Parathyroid adenoma (tissue), 2 donors: ENCODE data around the gene PHYHD1.

ENCODE experiments used
- H2AFZ ChIP-seq: fragments of 300-600 bp; sonication (generic); one replicate; pipeline ENCODE4 v1.7.0; 2017; ENCODE audit warnings: antibody characterized with exemption, mild to moderate bottlenecking
- H3K27ac ChIP-seq: fragments of 300-600 bp; sonication (generic); one replicate; pipeline ENCODE4 v1.7.0; 2017
- H3K27me3 ChIP-seq: fragments of 300-600 bp; sonication (generic); one replicate; pipeline ENCODE4 v1.7.0; 2017; ENCODE audit warnings: low read length; ENCODE audit not compliant: control insufficient read depth, insufficient read depth
- H3K36me3 ChIP-seq: fragments of 300-600 bp; sonication (generic); one replicate; pipeline ENCODE4 v1.7.0; 2017; ENCODE audit warnings: low read length; ENCODE audit not compliant: control insufficient read depth, insufficient read depth
- H3K4me1 ChIP-seq: fragments of 300-600 bp; sonication (generic); one replicate; pipeline ENCODE4 v1.7.0; 2017; ENCODE audit warnings: control low read depth
- H3K4me2 ChIP-seq: fragments of 300-600 bp; sonication (generic); one replicate; pipeline ENCODE4 v1.7.0; 2017; ENCODE audit warnings: low read length
- H3K4me3 ChIP-seq: fragments of 300-600 bp; sonication (generic); one replicate; pipeline ENCODE4 v1.7.0; 2017; ENCODE audit warnings: low read depth, low read length
- H3K79me2 ChIP-seq: fragments of 300-600 bp; sonication (generic); one replicate; pipeline ENCODE4 v1.7.0; 2017; ENCODE audit warnings: control low read depth
- H3K9ac ChIP-seq: fragments of 300-600 bp; sonication (generic); one replicate; pipeline ENCODE4 v1.7.0; 2017; ENCODE audit warnings: mild to moderate bottlenecking
- H3K9me3 ChIP-seq: fragments of 300-600 bp; sonication (generic); one replicate; pipeline ENCODE4 v1.7.0; 2017; ENCODE audit warnings: low read length; ENCODE audit not compliant: control insufficient read depth
- CTCF ChIP-seq: fragments of 300-600 bp; sonication (generic); IDR thresholded peaks from one replicate; pipeline ENCODE4 v1.7.0; 2017; ENCODE audit warnings: antibody characterized with exemption, mild to moderate bottlenecking
- donor health status: primary hyperparathyroidism.

PHYHD1 gene

DNA sequence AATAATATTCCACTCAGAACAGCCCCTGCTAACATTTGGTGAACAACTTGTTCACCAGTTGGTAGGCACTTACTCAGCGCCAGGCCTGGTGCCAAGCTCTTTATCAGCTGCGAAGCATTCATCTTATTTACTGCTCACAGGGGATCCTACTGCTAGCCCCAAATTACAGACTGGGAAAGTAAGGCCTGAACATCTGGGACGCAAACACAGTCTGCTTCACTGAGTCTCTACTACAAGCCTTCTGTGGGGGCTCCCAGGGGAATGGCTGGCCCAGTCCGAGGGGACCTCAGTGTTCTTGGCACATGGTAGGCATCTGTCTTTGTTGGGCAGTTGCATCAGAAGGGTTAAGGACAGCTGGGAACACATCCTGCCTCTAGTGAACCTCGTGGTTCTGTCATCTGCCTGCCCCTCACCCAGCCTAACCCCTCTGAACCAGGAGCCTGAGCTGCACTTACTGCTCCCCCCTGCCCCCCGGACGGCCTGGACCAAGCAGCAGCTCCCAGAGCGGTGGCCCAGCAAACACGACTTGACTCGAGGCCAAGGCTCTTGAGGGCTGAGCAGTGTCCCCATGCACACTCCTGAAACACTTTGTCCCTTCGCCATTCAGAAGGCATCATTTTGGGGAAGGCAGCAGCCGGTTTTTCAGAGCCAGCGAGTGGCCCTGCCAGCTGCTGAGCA lies at the start of gene PHYHD1:
Gene PHYHD1 (plus strand): TSS at position 602 of the 678 bp plus-strand sequence. CDS start 1,342 bp downstream, outside the sequence.
- no peaks in the 10 kb centered on the region for H3K4me1 ChIP-seq

GRCh38 chr9:128877852-128878251 lies 42.9 kb upstream of the PHYHD1 start:
- H3K27ac ChIP-seq: no peak overlapping the region
- TF ChIP-seq CTCF: no peak
- H3K9me3 ChIP-seq: no peaks in the 10 kb centered on the region
- H3K27me3 ChIP-seq: no peaks in the 10 kb centered on the region
- H3K79me2 ChIP-seq: peaks cover 4% of the 10 kb centered on the region
- H3K4me3 ChIP-seq: no peak overlapping the region
- H3K4me1 ChIP-seq: no peaks in the 10 kb centered on the region
- no peak overlapping the region for H3K4me2 ChIP-seq
- H2AFZ ChIP-seq: no peak overlapping the region
- H3K36me3 ChIP-seq: no peaks in the 10 kb centered on the region
- no peak overlapping the region for H3K9ac ChIP-seq

More for the DNA sequence above, at the start of gene PHYHD1:
- H2AFZ ChIP-seq: peak within 1 kb of the TSS; percentile 83
- no peaks in the 10 kb centered on the region for H3K79me2 ChIP-seq
- H3K27ac ChIP-seq: peak within 1 kb of the TSS; percentile 60
- no peak within 1 kb of the TSS for H3K9ac ChIP-seq
- no peaks in the 10 kb centered on the region for H3K9me3 ChIP-seq
- H3K4me2 ChIP-seq: peak within 1 kb of the TSS; percentile 73
- peak within 1 kb of the TSS; percentile 5 for H3K4me3 ChIP-seq
- no peaks in the 10 kb centered on the region for H3K36me3 ChIP-seq
- H3K27me3 ChIP-seq: no peaks in the 10 kb centered on the region
- no peak for TF ChIP-seq CTCF

DNA sequence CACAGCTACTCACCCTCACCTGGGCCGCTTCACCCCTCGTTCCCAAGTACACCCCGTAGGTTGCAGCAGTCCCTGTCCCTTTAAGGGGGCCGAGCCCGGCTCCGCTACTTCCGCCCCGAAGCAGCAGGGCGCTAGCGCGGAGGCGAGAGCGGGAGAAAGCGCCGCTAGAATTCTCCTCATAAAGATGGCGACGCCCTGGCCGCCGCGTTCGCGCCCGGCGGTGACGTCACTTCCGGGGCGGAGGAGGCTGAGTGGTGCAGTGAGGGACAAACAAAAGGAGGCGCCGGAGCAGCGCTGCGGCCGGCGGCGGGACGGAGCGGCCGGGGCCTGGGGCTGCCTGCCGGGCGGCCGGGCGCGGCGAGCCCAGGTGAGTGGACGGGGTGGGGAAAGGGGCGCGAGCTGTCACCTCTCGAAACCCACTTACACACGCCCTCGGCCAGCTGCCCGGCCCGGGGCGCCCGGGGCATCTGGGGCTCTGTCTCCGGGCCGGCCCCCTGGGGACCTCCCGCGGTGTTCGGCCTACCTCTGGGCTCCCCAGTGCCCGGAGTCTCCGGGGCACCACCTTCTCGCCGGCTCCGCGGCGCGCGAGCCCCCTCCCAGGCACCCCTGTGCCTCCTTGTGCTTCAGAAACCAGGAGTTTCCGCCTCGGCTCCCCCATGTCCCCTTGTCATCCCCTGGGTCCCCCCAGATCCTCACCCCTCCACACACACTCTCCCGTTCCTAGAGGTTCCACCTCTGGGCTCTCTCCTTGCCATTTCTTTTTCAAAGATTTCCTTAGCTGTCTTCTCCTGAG lies 38.7 kb upstream of the PHYHD1 start, which contains the start of the genes KYAT1 and LRRC8A:
Gene KYAT1 (minus strand): TSS at position 67 of the 793 bp plus-strand sequence. CDS start 36,545 bp downstream, outside the sequence.
Gene LRRC8A (plus strand): TSS at position 250 of the 793 bp plus-strand sequence. CDS start 25,032 bp downstream, outside the sequence.
- H3K4me3 ChIP-seq: peak within 1 kb of the TSS; percentile 93
- H3K79me2 ChIP-seq: peaks cover 15% of the 10 kb centered on the region
- H3K4me2 ChIP-seq: peak within 1 kb of the TSS; percentile 94
- no peaks in the 10 kb centered on the region for H3K9me3 ChIP-seq
- no peaks in the 10 kb centered on the region for H3K36me3 ChIP-seq
- no peak for TF ChIP-seq CTCF
- peak within 1 kb of the TSS; percentile 72 for H3K9ac ChIP-seq
- peaks cover 8% of the 10 kb centered on the region for H3K4me1 ChIP-seq
- H3K27me3 ChIP-seq: no peaks in the 10 kb centered on the region
- H3K27ac ChIP-seq: peak within 1 kb of the TSS; percentile 80
- peak within 1 kb of the TSS; percentile 76 for H2AFZ ChIP-seq

- no peaks in the 10 kb centered on the region for H3K36me3 ChIP-seq
- peak overlapping the region; percentile 69 for H2AFZ ChIP-seq
- peaks cover 8% of the 10 kb centered on the region for H3K4me1 ChIP-seq
- peak overlapping the region; percentile 80 for H3K27ac ChIP-seq
- peaks cover 15% of the 10 kb centered on the region for H3K79me2 ChIP-seq
- no peaks in the 10 kb centered on the region for H3K27me3 ChIP-seq
- peak overlapping the region; percentile 93 for H3K4me3 ChIP-seq
- H3K4me2 ChIP-seq: peak overlapping the region; percentile 94
- H3K9me3 ChIP-seq: no peaks in the 10 kb centered on the region
- no peak for TF ChIP-seq CTCF
- peak overlapping the region; percentile 72 for H3K9ac ChIP-seq
Measured at GRCh38 chr9:128882677-128883603, 37.8 kb upstream of the PHYHD1 start.
